ENCODE measurements around the gene RPL10A. TPM values are rescaled to one million over a fixed set of nuclear protein-coding genes. Genes with fewer than 3 reads are reported as not detected.

RPL10A gene
- total RNA-seq, 4 donors from 2014 or later = 1,152 to 2,101 (median 1,461) TPM

DNA sequence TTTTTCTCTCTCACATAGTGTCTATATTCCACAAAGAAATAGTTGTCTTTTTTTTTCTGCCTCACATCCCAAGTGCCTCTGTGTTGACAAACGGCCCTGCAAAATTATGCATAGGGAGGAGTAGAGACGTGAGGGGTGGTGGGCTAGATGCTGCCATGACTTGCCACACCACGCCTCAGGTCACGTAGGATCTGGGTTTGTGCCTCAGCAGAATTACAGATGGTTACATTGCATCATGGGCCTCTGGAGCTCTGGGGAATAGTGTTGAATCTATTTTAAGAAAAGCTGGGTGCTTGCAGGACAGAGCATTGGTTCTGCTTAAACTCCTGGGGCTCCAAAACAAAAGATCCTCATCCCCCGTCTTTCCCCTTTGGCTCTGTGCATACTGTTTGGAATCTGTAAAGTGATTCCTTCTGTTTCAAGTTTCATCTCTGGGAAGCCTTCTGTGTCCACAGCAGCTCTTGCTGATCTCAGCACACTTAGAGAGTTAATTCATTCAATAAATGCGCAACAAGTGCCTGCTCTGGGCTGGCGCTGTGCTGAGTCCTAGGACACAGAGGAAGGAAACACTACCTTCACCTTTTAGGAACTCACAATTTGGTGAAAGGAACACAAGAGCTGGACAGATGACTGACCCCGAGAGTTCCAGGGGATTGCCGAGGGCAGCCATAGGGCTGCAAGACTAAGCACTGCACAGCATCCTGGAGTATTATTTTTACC lies 13.7 kb upstream of the RPL10A start:
- TF ChIP-seq POLR2A (IDR thresholded peaks at IDR 0.05) = no peak
- TF ChIP-seq, protein P1, sequence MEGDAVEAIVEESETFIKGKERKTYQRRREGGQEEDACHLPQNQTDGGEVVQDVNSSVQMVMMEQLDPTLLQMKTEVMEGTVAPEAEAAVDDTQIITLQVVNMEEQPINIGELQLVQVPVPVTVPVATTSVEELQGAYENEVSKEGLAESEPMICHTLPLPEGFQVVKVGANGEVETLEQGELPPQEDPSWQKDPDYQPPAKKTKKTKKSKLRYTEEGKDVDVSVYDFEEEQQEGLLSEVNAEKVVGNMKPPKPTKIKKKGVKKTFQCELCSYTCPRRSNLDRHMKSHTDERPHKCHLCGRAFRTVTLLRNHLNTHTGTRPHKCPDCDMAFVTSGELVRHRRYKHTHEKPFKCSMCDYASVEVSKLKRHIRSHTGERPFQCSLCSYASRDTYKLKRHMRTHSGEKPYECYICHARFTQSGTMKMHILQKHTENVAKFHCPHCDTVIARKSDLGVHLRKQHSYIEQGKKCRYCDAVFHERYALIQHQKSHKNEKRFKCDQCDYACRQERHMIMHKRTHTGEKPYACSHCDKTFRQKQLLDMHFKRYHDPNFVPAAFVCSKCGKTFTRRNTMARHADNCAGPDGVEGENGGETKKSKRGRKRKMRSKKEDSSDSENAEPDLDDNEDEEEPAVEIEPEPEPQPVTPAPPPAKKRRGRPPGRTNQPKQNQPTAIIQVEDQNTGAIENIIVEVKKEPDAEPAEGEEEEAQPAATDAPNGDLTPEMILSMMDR (IDR thresholded peaks at IDR 0.05) = no peak
- Histone ChIP-seq H3K36me3 (peaks cover 0 to 42% (median 0%) of the 10 kb centered on the region in 3 donors), H3K9me3 (no peaks in the 10 kb centered on the region), H3K27ac (peak overlapping the region; percentile 39 to 88 (median 64)), H3K27me3 (no peaks in the 10 kb centered on the region), H3K4me1 (peaks cover 24 to 54% (median 26%) of the 10 kb centered on the region in 3 donors), H3K4me3 (peak overlapping the region in 1 of 4 donors; percentile 26)
- DNase-seq = no peak
- intact Hi-C loops (cut with DNase I) = loop anchor here (5.0 kb wide), 1 partner anchor 112 kb away; the partner anchor contains the start of gene PPARD
- WGBS, 2 donors = 43 to 75% methylated on average over 6 to 8 of the region's 9 CpGs

DNA sequence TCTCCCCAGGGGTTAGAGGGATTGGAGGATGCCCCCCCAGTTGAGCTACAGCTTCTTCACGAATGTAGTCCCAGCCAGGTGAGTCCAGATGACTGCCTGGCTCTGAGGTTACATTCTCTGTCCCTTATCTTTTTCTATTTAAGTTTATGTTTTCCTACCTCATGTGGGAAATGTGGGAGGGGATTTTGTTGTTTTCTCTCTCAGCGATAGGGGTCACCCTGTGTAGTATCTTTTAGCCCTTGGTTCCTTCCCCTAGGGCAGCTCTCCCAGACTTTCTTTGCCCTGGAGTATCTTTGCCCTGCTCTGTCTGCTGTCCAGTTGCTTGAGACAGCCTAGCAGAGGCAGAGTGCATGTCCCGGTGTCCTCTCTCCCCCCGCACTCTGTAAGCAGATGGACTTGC lies 10.3 kb upstream of the RPL10A start:
- Histone ChIP-seq H3K4me3 (no peak overlapping the region), H3K36me3 (peaks cover 0 to 67% (median 0%) of the 10 kb centered on the region in 3 donors), H3K9me3 (no peaks in the 10 kb centered on the region), H3K4me1 (peaks cover 18 to 55% (median 21%) of the 10 kb centered on the region in 3 donors), H3K27me3 (no peaks in the 10 kb centered on the region), H3K27ac (no peak overlapping the region)
- WGBS, 2 donors = 73 to 76% methylated on average over 4 of the region's 4 CpGs
- no peak for TF ChIP-seq POLR2A (IDR thresholded peaks at IDR 0.05)
- TF ChIP-seq, protein P1 (IDR thresholded peaks at IDR 0.05) = no peak
- no peak for DNase-seq
- intact Hi-C loops (cut with DNase I) = no loop called here

DNA sequence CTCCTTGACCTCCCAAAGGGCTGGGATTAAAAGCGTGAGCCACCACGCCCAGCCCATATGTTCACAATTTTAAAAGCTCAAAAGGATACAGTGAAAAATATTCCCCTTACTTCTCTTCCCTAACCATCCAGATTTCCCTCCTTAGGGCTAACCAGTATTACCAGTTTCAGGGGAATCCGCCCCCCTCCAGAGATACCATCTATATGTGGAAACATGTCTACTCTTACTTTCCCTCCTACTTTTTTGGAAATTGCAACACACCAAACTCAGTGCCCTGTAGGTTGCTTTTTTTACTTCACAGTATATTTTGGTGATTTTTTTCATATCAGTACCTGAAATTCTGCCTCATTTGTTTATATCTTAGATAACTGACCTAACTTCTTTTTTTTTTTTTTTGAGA lies 6.9 kb upstream of the RPL10A start:
- intact Hi-C loops (cut with DNase I) = no loop called here
- no peak overlapping the region for H3K4me3 ChIP-seq
- H3K4me1 ChIP-seq = peaks cover 0 to 21% (median 0%) of the 10 kb centered on the region in 3 donors
- TF ChIP-seq POLR2A (IDR thresholded peaks at IDR 0.05) = no peak
- TF ChIP-seq, protein P1 (IDR thresholded peaks at IDR 0.05) = no peak
- no peak for DNase-seq
- peak overlapping the region in 2 of 4 donors; percentile 13 to 38 for H3K27ac ChIP-seq
- no peaks in the 10 kb centered on the region for H3K9me3 ChIP-seq
- H3K27me3 ChIP-seq = no peaks in the 10 kb centered on the region
- WGBS, 2 donors = 33 to 42% methylated on average over 1 to 3 of the region's 3 CpGs
- H3K36me3 ChIP-seq = peaks cover 0 to 82% (median 4%) of the 10 kb centered on the region in 3 donors

DNA sequence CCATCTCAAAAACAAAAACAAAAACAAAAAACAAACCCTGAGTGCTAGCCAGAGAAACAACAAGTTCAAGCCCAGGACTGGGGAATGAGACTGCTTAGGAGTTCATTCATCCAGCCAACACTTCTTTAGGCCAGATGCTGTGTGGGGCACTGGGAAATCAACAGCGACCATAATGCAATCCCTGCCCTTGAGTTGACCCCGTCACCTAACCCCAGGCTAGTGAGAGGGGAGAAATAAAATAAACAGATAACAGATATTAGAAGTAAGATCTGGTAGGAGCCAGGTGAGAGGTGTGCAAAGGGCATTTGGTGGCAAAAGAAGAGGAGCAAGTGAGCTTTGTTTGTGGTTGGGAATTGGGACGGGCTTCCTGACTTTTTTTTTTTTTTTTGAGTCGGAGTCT lies 4.9 kb upstream of the RPL10A start:
- TF ChIP-seq, protein P1 (IDR thresholded peaks at IDR 0.05) = no peak
- TF ChIP-seq POLR2A (IDR thresholded peaks at IDR 0.05) = no peak
- intact Hi-C loops (cut with DNase I) = no loop called here
- Histone ChIP-seq H3K36me3 (peaks cover 0 to 67% (median 8%) of the 10 kb centered on the region in 3 donors), H3K27me3 (no peaks in the 10 kb centered on the region), H3K27ac (no peak overlapping the region), H3K4me1 (peaks cover 0 to 30% (median 5%) of the 10 kb centered on the region in 3 donors), H3K4me3 (no peak overlapping the region), H3K9me3 (no peaks in the 10 kb centered on the region)
- DNase-seq = no peak
- WGBS, 2 donors = 78 to 85% methylated on average over 4 of the region's 4 CpGs

DNA sequence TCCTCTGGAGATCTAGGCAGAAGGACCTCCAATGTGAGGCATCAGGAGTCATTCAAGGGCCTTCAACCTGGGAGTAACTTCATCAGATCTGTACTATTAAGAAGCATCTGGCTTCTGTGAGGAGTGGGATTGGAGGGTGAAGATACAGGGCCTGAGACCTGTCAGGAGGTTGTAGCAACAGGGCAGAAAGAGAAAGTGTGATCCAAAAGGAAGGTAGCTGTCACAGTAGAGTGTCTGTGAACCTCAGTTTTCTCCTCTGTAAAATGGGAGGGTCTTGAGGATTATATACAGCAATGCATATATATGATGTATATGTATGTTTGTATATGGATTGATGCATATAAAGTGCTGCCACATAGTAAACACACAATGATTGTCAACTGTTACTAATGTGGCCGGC lies 2.6 kb upstream of the RPL10A start:
- 90 to 100% methylated on average over 1 of the region's 1 CpG for WGBS, 2 donors
- TF ChIP-seq, protein P1 (IDR thresholded peaks at IDR 0.05) = no peak
- TF ChIP-seq POLR2A (IDR thresholded peaks at IDR 0.05) = no peak
- intact Hi-C loops (cut with DNase I) = no loop called here
- no peak overlapping the region for H3K27ac ChIP-seq
- no peaks in the 10 kb centered on the region for H3K9me3 ChIP-seq
- H3K36me3 ChIP-seq = peaks cover 7 to 62% (median 8%) of the 10 kb centered on the region in 3 donors
- DNase-seq = no peak
- H3K4me1 ChIP-seq = peaks cover 12 to 41% (median 13%) of the 10 kb centered on the region in 3 donors
- H3K4me3 ChIP-seq = no peak overlapping the region
- H3K27me3 ChIP-seq = no peaks in the 10 kb centered on the region
